Endothelial cell of umbilical vein (primary cell): ENCODE measurements around the gene MDH1.

Source experiments
- CTCF ChIP-seq, 2 donors: IDR thresholded peaks; 1 replicate in 1 of 2; 2 replicates in 1 of 2; pipeline ENCODE4 v1.5.1; 2011; ENCODE audit warnings: low read length in 2 of 2, mild to moderate bottlenecking in 2 of 2, moderate library complexity in 2 of 2, control low read depth in 1 of 2, inconsistent platforms in 1 of 2, low read depth in 1 of 2; ENCODE audit not compliant: insufficient read depth in 1 of 2; ENCODE audit errors: extremely low read depth in 1 of 2
- POLR2AphosphoS5 ChIP-seq: IDR thresholded peaks from 2 replicates; pipeline ENCODE4 v1.6.1; 2012; ENCODE audit warnings: low read depth, mild to moderate bottlenecking, control low read depth, low read length, moderate library complexity; ENCODE audit not compliant: insufficient read depth

GRCh38 chr2:63642946-63643345 is 54.2 kb downstream of the MDH1 start:
- no peak for TF ChIP-seq CTCF (IDR thresholded peaks at IDR 0.05; ENCODE audit: extremely low read depth in 1 of 2, insufficient read depth in 1 of 2, low read depth in 1 of 2, low read length in 2 of 2)
- no peak for TF ChIP-seq POLR2AphosphoS5
